Activated CD8-positive, alpha-beta memory T cell treated with anti-CD3 and anti-CD28 coated beads for 48 hours (primary cell): Measurements from ENCODE around the gene EVL.

ENCODE experiments used
- DNase-seq, 3 experiments: peaks; one replicate each; pipeline ENCODE4 v3.0.0-alpha.2; 2020; ENCODE audit warnings: low read depth in 2 of 3, low spot score in 2 of 3

The EVL gene

DNA sequence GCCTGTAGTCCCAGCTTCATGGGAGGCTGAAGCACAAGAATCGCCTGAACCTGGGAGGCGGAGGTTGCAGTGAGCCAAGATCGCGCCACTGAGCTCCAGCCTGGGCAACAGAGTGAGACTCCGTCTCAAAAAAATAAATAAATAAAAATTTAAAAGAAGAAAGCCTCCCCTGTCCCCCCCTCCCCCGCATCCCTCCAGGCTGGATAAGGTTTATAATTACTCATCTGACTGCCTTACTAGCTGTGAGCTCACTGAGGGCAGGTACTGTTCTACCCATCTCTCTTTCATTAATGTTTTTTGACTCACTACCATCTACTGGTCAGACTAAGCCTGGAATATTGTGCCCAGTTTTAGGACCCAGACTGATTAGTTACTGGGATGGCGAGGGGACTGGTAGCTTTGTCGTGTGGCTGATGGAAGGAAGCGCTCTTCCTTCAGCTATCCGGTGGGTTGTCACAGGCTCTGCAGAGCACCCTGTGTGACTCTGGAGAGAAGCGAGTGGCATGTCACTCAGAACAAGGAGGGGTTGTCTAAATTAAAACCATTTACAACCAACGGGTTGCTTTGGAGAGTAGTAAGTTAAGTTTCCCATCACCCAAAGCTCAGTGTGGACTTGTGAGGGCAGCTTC is 16.9 kb downstream of the EVL start:
- no peak for DNase-seq

DNA sequence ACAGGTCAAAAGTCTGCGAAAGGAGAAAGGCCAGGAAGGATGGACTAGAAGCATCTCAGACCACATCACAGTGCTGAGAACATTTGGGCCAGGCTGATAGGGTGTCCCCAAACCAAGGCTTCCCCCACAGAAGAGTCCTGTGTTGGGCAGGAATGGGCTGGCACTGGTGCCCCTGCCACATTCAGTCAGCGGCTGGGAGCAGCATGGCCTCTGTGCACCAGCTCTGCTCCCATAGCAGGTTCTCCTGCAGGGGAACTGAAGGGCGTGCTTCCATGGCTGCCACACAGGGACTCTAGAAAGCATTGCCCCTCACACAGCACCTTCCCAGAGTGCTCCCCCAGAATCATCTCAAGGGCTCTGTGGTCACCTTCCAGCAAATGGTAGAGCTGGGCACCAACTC is 17.5 kb downstream of the EVL start:
- DNase-seq: no peak

DNA sequence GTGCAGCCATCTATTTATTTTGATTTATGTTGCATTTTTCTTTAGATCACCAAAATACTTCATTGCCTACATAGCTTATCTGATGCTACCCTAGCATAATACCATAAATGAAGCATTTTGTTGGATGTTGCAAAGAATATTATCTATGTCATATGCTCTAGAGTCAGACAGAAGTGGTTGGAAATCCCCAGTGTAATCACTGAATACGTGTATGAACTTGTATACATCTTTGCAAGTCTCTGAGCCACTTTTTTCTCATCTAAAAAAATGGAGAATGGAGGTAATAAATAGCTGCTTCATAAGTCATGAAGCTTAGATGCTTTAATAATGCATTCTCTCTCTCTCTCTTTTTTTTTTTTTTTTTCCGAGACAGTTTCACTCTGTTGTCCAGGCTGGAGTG is 18.5 kb downstream of the EVL start:
- no peak for DNase-seq

DNA sequence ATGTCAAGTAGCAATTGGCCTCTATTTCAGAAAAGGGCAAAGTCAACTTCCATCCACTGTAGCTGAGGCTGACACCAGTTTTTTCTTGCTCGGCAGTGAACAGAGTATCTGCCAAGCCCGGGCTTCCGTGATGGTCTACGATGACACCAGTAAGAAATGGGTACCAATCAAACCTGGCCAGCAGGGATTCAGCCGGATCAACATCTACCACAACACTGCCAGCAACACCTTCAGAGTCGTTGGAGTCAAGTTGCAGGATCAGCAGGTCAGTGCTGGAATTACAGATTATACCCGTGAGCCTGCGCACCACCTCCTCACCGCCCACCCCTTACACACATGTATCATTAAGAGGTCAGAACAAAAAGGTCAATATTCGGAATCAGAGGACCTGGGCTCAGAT is 19.4 kb downstream of the EVL start:
- DNase-seq: no peak

DNA sequence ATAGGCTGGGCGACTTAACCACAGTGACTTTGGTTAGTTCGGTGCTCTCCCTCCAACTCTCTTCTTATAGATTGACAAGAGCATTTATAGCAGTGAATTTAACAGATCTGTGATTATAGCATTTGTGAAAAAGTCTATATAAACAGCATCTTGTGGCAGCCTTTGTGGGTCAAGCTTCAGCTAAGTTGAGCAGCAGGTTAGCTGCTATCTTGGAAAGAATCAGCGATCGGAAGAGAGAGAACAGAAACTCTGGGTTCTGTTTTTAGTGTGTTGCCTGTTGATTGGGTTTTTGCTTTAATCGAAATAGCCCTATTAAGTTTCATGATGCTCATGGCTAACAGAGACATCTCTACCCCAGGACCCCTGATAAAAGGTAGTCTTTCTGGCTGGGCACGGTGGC is 20.2 kb downstream of the EVL start:
- no peak for DNase-seq

DNA sequence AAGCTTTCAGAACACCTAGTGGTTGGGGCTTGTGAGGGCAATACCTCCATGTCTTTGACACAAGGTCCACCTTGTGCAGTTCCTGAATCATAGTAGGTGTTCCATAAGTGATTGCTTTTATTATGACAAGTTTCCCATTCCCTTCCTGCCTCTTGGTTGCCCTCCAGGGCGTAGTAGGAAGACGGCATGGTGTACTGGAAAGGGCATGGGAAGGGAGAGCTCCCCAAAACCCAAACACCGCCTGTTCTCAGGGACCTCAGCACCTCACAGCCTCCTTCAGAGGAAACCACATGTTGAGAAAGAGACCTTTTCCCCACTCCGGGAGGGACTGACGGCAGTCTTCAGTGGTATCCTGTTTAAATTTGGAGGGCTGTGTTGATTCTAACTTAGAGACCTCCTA is 21.1 kb downstream of the EVL start:
- DNase-seq: no peak

DNA sequence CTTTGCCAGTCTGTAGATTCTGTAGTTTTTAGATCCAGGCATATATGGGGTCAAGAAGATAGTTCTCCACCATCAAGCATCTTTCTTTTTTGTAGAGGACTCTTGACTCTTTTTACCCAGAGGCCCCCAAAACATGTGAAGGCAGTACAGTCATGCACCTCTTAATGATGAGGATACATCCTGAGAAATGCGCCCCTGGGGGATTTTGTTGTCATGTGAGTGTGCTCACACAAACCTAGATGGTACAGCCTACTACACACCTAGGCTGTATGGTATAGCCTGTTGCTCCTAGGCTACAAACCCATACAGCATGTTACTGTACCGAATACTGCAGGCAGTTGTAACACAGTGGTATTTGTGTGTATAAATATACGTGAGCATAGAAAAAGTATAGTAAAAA is 23.0 kb downstream of the EVL start:
- no peak for DNase-seq

DNA sequence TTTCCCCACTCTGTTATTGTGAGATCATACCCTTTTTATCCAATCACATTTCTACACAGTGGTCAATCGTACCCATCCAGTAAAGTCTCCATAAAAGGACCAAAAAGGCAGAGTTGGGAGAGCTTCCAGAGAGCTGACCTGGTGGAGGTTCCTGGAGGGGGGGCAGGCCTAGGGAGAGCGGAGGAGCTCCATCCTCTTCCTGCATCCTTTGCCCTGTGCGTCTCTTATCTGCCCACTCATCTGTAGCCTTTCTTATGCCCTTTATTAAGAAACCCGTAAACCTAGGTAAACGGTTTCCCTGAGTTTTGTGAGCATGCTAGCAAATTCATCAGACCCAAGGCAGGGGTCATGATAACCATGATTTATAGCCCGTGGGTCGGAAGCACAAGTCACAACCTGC is 26.2 kb downstream of the EVL start:
- DNase-seq: no peak

DNA sequence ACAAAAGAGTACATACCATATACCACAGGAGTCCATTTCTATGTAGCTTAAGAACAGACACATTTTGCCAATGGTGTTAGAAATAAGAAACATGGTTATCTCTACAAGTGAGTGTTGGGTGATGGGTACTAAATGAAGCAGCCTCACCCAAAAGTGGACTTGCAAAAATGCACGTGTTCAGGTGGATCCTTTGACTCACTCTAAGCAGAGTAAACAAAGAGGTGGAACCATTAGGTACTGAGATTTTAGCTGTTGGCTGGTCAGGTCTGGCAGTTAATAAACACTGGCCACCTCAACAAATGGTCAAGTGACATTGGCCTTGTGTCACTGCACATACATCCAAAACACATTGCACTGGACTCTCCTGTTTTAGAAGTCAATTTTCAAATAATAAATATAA is 27.6 kb downstream of the EVL start:
- DNase-seq: no peak

- DNase-seq: no peak
These were observed 28.1 kb downstream of the EVL start for GRCh38 chr14:100093319-100093718.

DNA sequence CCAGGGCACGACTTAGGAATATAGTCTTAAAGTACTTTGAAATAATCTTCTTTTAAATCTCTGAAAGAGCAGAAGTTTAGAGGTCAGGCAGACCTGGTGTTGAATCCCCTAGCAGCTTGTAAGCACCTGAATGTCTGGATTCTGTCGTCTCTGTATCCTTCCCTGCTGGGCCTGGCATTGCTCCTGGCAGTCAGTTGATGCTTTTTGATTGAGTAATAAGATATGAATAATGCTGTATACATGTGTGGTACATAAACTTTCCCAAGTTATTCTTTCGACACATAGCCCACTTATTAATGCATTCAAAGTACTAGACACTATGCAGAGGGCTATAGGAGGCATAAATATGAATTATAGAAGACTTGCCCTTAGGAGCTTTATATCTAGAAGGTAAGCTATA is 31.4 kb downstream of the EVL start:
- DNase-seq: no peak

- no peak for DNase-seq
These were observed 32.9 kb downstream of the EVL start for GRCh38 chr14:100098171-100098570.

DNA sequence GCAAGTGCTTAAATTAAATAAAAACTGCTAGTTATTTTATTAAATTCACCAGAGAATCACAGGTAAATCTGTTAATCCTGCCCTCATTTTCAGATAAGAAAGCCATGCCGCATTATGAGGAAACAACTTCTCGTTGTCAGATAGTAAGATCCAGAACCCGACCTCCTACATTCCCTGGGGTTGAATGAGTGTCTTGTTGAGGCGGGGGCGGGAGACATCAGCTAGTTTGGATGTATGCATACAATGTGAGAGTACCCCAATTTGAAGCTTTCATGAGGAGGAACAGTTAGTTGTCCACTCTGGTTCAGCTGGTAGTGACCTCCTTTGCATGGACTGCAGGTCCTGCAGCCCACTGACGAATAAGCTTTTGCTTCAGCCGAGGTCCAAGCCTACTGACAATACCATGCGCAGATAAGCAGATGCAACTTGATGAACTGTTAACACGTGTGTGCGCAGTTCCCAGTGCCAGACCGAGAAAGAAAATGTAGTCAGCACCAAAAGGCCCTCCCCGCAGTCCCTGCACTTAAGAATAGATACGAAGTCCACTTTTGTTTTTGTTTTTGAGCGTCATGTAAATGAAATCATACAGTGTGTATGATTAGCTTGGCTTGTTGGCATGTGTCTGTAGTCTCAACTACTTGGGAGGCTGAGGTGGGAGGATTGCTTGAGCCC is 34.9 kb downstream of the EVL start:
- no peak for DNase-seq

- no peak for DNase-seq
These were observed 37.0 kb downstream of the EVL start for GRCh38 chr14:100102156-100102785.

DNA sequence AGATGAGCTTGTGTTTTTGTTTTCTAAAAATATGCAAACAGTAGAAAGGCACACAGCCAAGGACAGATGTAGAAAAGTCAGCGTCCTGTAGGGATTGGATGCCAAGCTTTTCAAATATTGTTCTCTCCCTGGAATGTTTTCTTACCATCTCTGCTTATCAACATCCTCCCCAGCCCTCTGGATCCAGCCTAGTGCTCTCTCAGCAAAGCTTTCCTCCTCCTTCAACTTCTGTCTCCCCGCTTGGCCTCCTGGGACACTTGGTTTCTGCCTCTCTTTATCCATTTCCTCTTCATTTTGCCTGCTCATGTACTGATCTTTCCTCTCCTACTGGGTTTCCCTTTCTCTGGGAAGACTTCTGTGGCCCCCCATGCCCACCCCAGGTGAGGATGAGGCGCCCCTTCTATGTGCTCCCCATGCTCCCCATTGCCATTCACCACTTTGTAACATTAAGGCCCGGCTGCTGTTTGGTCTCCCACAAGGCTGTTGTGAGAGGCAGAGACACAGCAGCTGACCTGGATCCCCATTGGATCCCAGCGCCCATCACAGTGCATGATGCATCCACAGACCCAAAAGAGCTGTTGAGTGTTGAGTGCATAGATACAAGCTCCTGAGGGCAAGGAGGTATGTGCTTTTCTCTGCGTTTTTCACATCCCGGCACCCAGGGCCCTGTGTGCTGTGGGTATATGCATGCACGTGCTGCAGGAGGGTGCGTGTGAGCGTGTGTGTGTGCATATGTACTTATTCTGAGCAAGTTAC is 38.2 kb downstream of the EVL start:
- DNase-seq: no peak

DNA sequence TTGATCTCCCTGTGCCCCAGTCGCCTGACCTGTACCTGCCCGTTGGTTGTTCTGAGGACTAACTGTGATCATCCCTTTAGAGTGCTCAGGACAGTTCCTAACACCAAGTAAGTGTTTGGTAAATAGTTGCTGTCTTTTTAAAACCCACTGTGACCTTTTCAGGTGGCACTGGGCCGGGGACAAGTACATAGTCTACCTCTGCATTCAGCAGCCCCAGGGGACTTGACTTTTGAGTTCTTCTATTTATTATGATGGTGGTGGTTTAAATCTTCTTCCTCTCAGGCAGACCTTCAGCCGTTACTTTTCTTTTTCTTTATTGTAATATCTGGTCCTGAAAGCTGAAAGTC is 38.8 kb downstream of the EVL start:
- no peak for DNase-seq

DNA sequence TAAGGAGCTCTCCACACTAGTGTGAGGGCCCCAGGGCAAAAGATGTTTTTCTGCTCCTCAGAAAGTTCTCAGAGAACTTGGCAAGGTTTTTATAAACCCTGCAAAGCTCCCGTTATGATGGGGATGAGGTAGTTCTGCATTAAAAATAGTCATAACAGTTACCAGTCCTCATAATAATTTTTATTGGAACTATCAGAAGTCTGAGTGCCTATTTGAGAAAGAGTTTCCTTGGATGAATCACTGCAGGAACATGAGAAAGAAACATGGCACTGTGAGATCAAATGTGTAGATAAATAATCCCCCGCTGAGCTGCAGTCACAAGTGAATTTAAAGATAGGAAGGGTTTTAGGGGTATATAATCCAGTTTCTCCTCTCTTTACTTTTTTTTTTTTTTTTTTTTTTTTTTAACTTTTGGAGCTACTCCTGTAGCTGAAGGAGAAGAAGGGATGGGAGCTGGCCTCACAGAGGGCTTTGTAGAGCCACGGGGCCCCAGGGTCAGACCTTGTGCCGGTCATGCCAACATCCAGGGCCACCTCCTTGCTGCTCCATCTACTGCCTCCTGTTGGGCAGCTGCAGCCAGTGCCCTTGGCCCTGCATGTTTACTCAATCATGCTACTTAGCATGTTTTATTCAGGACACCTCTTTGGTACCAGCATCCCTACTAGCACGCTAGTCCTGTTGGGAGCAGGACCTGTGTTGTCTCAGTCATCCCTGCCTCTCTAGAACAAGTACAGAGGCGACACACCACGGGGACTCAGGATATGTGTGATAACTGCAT is 39.5 kb downstream of the EVL start:
- no peak for DNase-seq

GRCh38 chr14:100105357-100106169 is 40.3 kb downstream of the EVL start:
- DNase-seq: no peak

DNA sequence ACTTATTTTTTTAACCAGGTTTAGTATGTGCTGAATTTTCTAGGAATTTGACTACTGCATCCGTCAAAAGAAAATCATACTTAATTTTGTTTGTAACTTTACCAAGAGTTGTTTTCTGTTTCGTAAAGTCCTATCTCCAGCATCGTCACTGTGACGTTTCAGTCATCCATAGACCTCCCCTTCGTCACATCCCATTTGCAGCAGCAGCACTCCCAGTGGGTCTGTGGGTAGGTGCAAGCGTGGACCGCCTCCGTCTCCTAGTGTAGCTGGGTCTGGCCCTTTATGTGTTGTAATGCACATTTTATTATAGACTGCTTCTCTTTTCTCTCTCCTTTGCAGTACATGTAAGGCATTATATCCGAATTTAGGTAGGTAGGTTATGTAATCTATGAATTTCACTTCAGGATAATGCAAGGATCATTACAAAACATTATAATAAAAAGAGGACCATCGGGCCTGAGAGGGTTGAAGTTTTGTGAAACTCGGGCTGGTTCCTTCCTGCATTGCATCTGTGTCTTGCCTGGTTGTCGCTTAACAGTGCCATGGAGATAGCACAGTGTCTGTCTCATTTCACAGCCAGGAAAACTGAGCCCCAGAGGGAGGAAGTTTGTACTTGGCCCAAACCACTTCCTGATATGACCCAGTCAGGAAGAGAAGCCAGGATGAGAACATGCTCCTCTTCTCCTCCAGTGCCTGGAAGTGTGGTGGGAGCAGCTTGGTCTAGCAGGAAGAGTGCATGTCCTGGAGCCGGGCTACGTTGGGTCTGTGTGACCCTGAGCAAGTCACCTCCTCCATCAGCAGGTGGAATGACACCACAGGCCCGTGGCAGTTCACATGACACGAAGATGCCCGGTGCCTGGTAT is 41.3 kb downstream of the EVL start:
- DNase-seq: no peak

- DNase-seq: no peak
These were observed 42.0 kb downstream of the EVL start for GRCh38 chr14:100107236-100107635.
